HepG2 (cell line): Measurements from ENCODE around the gene SCAF8. TPM values are rescaled to one million over a fixed set of nuclear protein-coding genes. Genes with fewer than 3 reads are reported as not detected.

Experiments used
- ATAC-seq: fragments of 200-7000 bp; cut with Tn5 transposase; 3 replicates; pipeline ENCODE4 v1.9.1; 2020; ENCODE audit warnings: mild to moderate bottlenecking, moderate library complexity
- BruUV-seq: library from RNA; stranded (reverse); fragments of 400-500 nt; replicated peaks from 2 replicates; lab custom pipeline; 2021; lab: Mats Ljungman, UMichigan
- CTCF ChIA-PET: fragments of 300-600 bp; formaldehyde crosslinking; extraction: SDS; loops from one replicate; lab custom pipeline; 2021; ENCODE audit warnings: low total read pairs, inconsistent platforms, low intra/inter-chr PET ratio; lab: Yijun Ruan, JAX
- POLR2A ChIA-PET: fragments of 350-600 bp; sonication (Branson Sonifier 250); formaldehyde crosslinking; loops from one replicate; lab custom pipeline; 2020; ENCODE audit warnings: antibody characterized with exemption, inconsistent platforms; lab: Yijun Ruan, JAX
- DNase-seq: peaks from one replicate; pipeline ENCODE4 v3.0.0-alpha.2; 2015; ENCODE audit warnings: low spot score
- FAIRE-seq: peaks from 3 replicates; lab custom pipeline; 2011; peaks lifted over from hg19 to GRCh38; lab: Jason Lieb, UNC
- H2AFZ ChIP-seq: one replicate; pipeline ENCODE4 v1.6.1; 2011; ENCODE audit warnings: low read length, inconsistent platforms
- H3K27ac ChIP-seq: fragments of 300-600 bp; 3 replicates; pipeline ENCODE4 v1.8.0; 2011; ENCODE audit warnings: mixed run types, mild to moderate bottlenecking, mixed read lengths, low read length, inconsistent platforms; ENCODE audit not compliant: insufficient read depth; ENCODE audit errors: extremely low read length
- H3K27me3 ChIP-seq, 2 experiments: fragments of 200-600 bp in 1 of 2; 2 replicates in 1 of 2; 3 replicates in 1 of 2; pipeline versions ENCODE4 v1.6.0 to v1.8.0; 2011; ENCODE audit warnings: low read length in 2 of 2, mild to moderate bottlenecking in 2 of 2, moderate library complexity in 2 of 2, inconsistent platforms in 1 of 2; ENCODE audit not compliant: insufficient read depth in 2 of 2, control insufficient read depth in 1 of 2
- H3K36me3 ChIP-seq, 2 experiments: fragments of 200-600 bp in 1 of 2; replicated peaks in 1 of 2; 2 replicates in 1 of 2; 3 replicates in 1 of 2; pipeline versions ENCODE4 v1.5.1 to v1.8.0; 2011; ENCODE audit warnings: low read length in 2 of 2, inconsistent platforms in 1 of 2; ENCODE audit not compliant: insufficient read depth in 2 of 2, control insufficient read depth in 1 of 2
- H3K4me1 ChIP-seq: 2 replicates; pipeline ENCODE4 v1.5.1; 2012; ENCODE audit warnings: low read length, inconsistent platforms; ENCODE audit not compliant: insufficient read depth
- H3K4me2 ChIP-seq: 2 replicates; pipeline ENCODE4 v1.6.0; 2011; ENCODE audit warnings: low read depth, low read length, inconsistent platforms
- H3K4me3 ChIP-seq, 3 experiments: fragments of 200-600 bp in 1 of 3; sonication (generic), shearing (Covaris generic) in 1 of 3; replicated peaks in 1 of 3; 2 replicates each; pipeline ENCODE4 v1.5.1; 2011 to 2016; ENCODE audit warnings: low read length in 3 of 3, inconsistent platforms in 2 of 3, low read depth in 2 of 3, mild to moderate bottlenecking in 2 of 3, control low read depth in 1 of 3, mixed read lengths in 1 of 3; ENCODE audit not compliant: insufficient read depth in 1 of 3
- H3K79me2 ChIP-seq: one replicate; pipeline ENCODE4 v1.6.1; 2011; ENCODE audit warnings: low read length, inconsistent platforms; ENCODE audit not compliant: insufficient read depth
- H3K9ac ChIP-seq: 2 replicates; pipeline ENCODE4 v1.6.0; 2011; ENCODE audit warnings: mild to moderate bottlenecking, low read depth, low read length, inconsistent platforms; ENCODE audit not compliant: insufficient read depth
- H3K9me3 ChIP-seq: 2 replicates; pipeline ENCODE4 v1.5.1; 2012; ENCODE audit warnings: mild to moderate bottlenecking, low read length
- H4K20me1 ChIP-seq: 2 replicates; pipeline ENCODE4 v1.6.0; 2011; ENCODE audit warnings: inconsistent platforms, mild to moderate bottlenecking, low read length, moderate library complexity; ENCODE audit not compliant: insufficient read depth
- CTCF ChIP-seq: sonication (generic); formaldehyde crosslinking; IDR thresholded peaks from 2 replicates; pipeline ENCODE4 v1.5.0; 2020; ENCODE audit warnings: mild to moderate bottlenecking, missing genetic modification reagents, moderate library complexity
- IKZF4 ChIP-seq: sonication (generic); formaldehyde crosslinking; IDR thresholded peaks from 2 replicates; pipeline ENCODE4 v1.5.1; 2020; ENCODE audit warnings: borderline replicate concordance, mild to moderate bottlenecking, low read depth, missing genetic modification reagents; ENCODE audit errors: not compliant biosample characterization
- MAZ ChIP-seq, 2 experiments: sonication (generic) in 1 of 2; formaldehyde crosslinking in 1 of 2; IDR thresholded peaks; 2 replicates each; pipeline versions ENCODE4 v1.5.0 to v1.6.1; 2012 to 2020; ENCODE audit warnings: low read depth in 2 of 2, mild to moderate bottlenecking in 2 of 2, borderline replicate concordance in 1 of 2, improper control_type of control experiment in 1 of 2, low read length in 1 of 2, missing genetic modification reagents in 1 of 2, moderate library complexity in 1 of 2
- MBNL3 ChIP-seq: fragments of 250-450 bp; sonication (Bioruptor Pico); conservative IDR thresholded peaks from 2 replicates; pipeline ENCODE4 v1.8.0; 2022; ENCODE audit warnings: mild to moderate bottlenecking, inconsistent platforms
- STAG1 ChIP-seq: sonication (generic); formaldehyde crosslinking; IDR thresholded peaks from 2 replicates; pipeline ENCODE4 v1.4.0; 2020; ENCODE audit warnings: missing genetic modification reagents
- TBL1XR1 ChIP-seq: fragments of 150-350 bp; IDR thresholded peaks from 2 replicates; pipeline ENCODE4 v1.6.1; 2014; ENCODE audit warnings: borderline replicate concordance, low read length; ENCODE audit not compliant: partially characterized antibody
- THAP9 ChIP-seq: sonication (generic); formaldehyde crosslinking; IDR thresholded peaks from 2 replicates; pipeline ENCODE4; 2020; ENCODE audit warnings: missing genetic modification reagents, mild to moderate bottlenecking, borderline replicate concordance
- ZNF232 ChIP-seq: sonication (generic); formaldehyde crosslinking; IDR thresholded peaks from 2 replicates; pipeline ENCODE4 v1.4.0; 2020; ENCODE audit warnings: missing genetic modification reagents, borderline replicate concordance
- ZNF501 ChIP-seq: sonication (generic); formaldehyde crosslinking; IDR thresholded peaks from 2 replicates; pipeline ENCODE4 v1.5.1; 2020; ENCODE audit warnings: mild to moderate bottlenecking, moderate library complexity, missing genetic modification reagents
- ZNF878 ChIP-seq: sonication (generic); formaldehyde crosslinking; IDR thresholded peaks from 2 replicates; pipeline ENCODE4 v1.8.1; 2023; ENCODE audit warnings: mild to moderate bottlenecking, missing genetic modification reagents, moderate library complexity
- WGBS: methylation state at CpG from one replicate; pipeline ENCODE4 v1.1.6; 2017; ENCODE audit warnings: low lambda C conversion rate; 5-methylcytosine and 5-hydroxymethylcytosine counted together
- in situ Hi-C: cut with HindIII; loops from 2 replicates; pipeline ENCODE4 v1.10.0; 2017; ENCODE audit warnings: low pct_unique_long_range_greater_than_20kb; ENCODE audit not compliant: extremely low pct_ligation_motif_present
- intact Hi-C: fragments of 100-400 bp; cut with micrococcal nuclease; formaldehyde crosslinking; loops from one replicate; pipeline ENCODE4 v1.10.0; 2022; ENCODE audit not compliant: unreplicated experiment
- polyA plus RNA-seq, 8 experiments: library from polyadenylated mRNA; depleted of rRNA in 3 of 8; stranded (reverse) in 7 of 8; unstranded in 1 of 8; fragments of >200 nt; fragmentation: Illumina TruSeq in 4 of 8; extraction: Trizol in 4 of 8; gene quantifications; 2 replicates each; pipeline versions ENCODE4 v1.2.1 to v1.2.3, GENCODE V29; 2011 to 2016; ENCODE audit warnings: low read depth in 4 of 8, missing spikeins in 1 of 8, mixed read lengths in 1 of 8; ENCODE audit not compliant: insufficient read depth in 1 of 8
- total RNA-seq, 5 experiments: library from RNA; depleted of rRNA; stranded (reverse); fragments of >200 nt; fragmentation: Illumina TruSeq; extraction: Trizol; gene quantifications; 2 replicates each; pipeline ENCODE4 v1.2.3, GENCODE V29; 2016; ENCODE audit warnings: low read depth in 1 of 5

SCAF8 gene
- total and polyA plus RNA-seq, 2 of the 13 experiments (the other 11 are each of a cell fraction or from before 2014, with no cell fraction given): 15.3 to 40.8 TPM

GRCh38 chr6:154696661-154697060 lies 36.6 kb upstream of the SCAF8 start (continued):
- no peak for TF ChIP-seq ZNF501
- no peak for TF ChIP-seq MAZ (IDR thresholded peaks at IDR 0.05; ENCODE audit: borderline replicate concordance, low read depth, low read length)
- TF ChIP-seq MAZ (CRISPR knock-in tag; IDR thresholded peaks at IDR 0.05; ENCODE audit: low read depth): no peak
- no peak for TF ChIP-seq ZNF232 (CRISPR knock-in tag)

GRCh38 chr6:154703124-154703523 lies 30.1 kb upstream of the SCAF8 start:
- H3K36me3 ChIP-seq: no peaks in the 10 kb centered on the region
- no peak for FAIRE-seq
- no TSS peak for BruUV-seq
- H4K20me1 ChIP-seq: no peaks in the 10 kb centered on the region
- H3K9me3 ChIP-seq: no peaks in the 10 kb centered on the region
- TF ChIP-seq IKZF4 (CRISPR knock-in tag) (no peak), TBL1XR1 (no peak)
- ChIA-PET CTCF (no interaction called here), POLR2A (no interaction called here)
- no peak for DNase-seq
- WGBS: 16% methylated on average over 4 of the region's 4 CpGs
- H3K4me3 ChIP-seq: no peak overlapping the region
- no peak overlapping the region for H3K27ac ChIP-seq
- no peaks in the 10 kb centered on the region for H3K79me2 ChIP-seq
- ATAC-seq: no peak
- H3K27me3 ChIP-seq: no peaks in the 10 kb centered on the region; a peak in 1 of 5 replicates
- no peak overlapping the region for H3K4me2 ChIP-seq
- no peak overlapping the region for H3K9ac ChIP-seq
- intact Hi-C loops (no loop called here), in situ Hi-C loops (no loop called here)
- H3K4me1 ChIP-seq: no peaks in the 10 kb centered on the region
- H2AFZ ChIP-seq: no peak overlapping the region

- DNase-seq (no peak), FAIRE-seq (no peak), ATAC-seq (no peak; the same call in 2 of the 3 replicates)
- in situ Hi-C loops: no loop called here
- intact Hi-C loops: loop anchor here (2.0 kb wide), 1 partner anchor 13 kb away; no protein-coding TSS in a partner anchor
- POLR2A ChIA-PET: no interaction called here
- CTCF ChIA-PET: no interaction called here
- no peaks in the 10 kb centered on the region for H3K79me2 ChIP-seq
- 41% methylated on average over 8 of the region's 8 CpGs for WGBS
- no peak overlapping the region for H3K4me3 ChIP-seq
- no peak overlapping the region for H2AFZ ChIP-seq
- H3K4me2 ChIP-seq: no peak overlapping the region
- no peaks in the 10 kb centered on the region for H3K9me3 ChIP-seq
- no peak overlapping the region for H3K9ac ChIP-seq
- no peaks in the 10 kb centered on the region for H3K36me3 ChIP-seq
- H3K27me3 ChIP-seq: no peaks in the 10 kb centered on the region; a peak in 1 of 5 replicates
- H3K27ac ChIP-seq: no peak overlapping the region
- H3K4me1 ChIP-seq: no peaks in the 10 kb centered on the region
- no TSS peak for BruUV-seq
- H4K20me1 ChIP-seq: no peaks in the 10 kb centered on the region
- peak; percentile 34; the same call in 1 of the 2 replicates for TF ChIP-seq STAG1
- 0 out of 2 replicates have a peak, but pooled peaks have one; percentile 12 for TF ChIP-seq CTCF (CRISPR knock-in tag)
- TF ChIP-seq MBNL3 (CRISPR knock-in tag): no peak
- TF ChIP-seq ZNF878: no peak
- no peak for TF ChIP-seq THAP9 (CRISPR knock-in tag)
Observed at GRCh38 chr6:154705471-154706113, 27.6 kb upstream of the SCAF8 start.
